SU-DHL-6 (cell line): ENCODE results near the gene NRG3.

Source experiments
- H2AFZ ChIP-seq: fragments of 200-600 bp; sonication (generic); 2 replicates; pipeline ENCODE4 v1.6.1; 2014; ENCODE audit warnings: low read depth, mild to moderate bottlenecking, moderate library complexity, mixed read lengths, antibody characterized with exemption, low read length; ENCODE audit not compliant: severe bottlenecking
- H3F3A ChIP-seq: fragments of 200-600 bp; shearing (Covaris generic); 2 replicates; pipeline ENCODE4 v1.6.0; 2016; ENCODE audit warnings: antibody characterized with exemption, mild to moderate bottlenecking; ENCODE audit not compliant: insufficient read depth
- H3K27ac ChIP-seq: fragments of 200-600 bp; sonication (generic); 2 replicates; pipeline ENCODE4 v1.5.1; 2016; ENCODE audit warnings: low read depth, mild to moderate bottlenecking, low read length, moderate library complexity, mixed read lengths
- H3K27me3 ChIP-seq: fragments of 200-600 bp; sonication (generic), shearing (Covaris generic); 2 replicates; pipeline ENCODE4 v1.6.0; 2014; ENCODE audit warnings: mild to moderate bottlenecking, low read length
- H3K36me3 ChIP-seq: fragments of 200-600 bp; sonication (generic); 2 replicates; pipeline ENCODE4 v1.6.1; 2014; ENCODE audit warnings: mild to moderate bottlenecking, low read length, mixed read lengths
- H3K4me2 ChIP-seq: fragments of 300-600, 200-600 bp; shearing (Covaris generic), sonication (generic); 2 replicates; pipeline ENCODE4 v1.6.0; 2014; ENCODE audit warnings: low read length, low read depth, mild to moderate bottlenecking; ENCODE audit not compliant: poor library complexity, severe bottlenecking
- H3K4me3 ChIP-seq: fragments of 200-600 bp; sonication (generic); 2 replicates; pipeline ENCODE4 v1.5.1; 2014; ENCODE audit warnings: antibody characterized with exemption, low read length, mild to moderate bottlenecking, mixed read lengths; ENCODE audit not compliant: insufficient read depth, poor library complexity, severe bottlenecking
- H3K79me2 ChIP-seq: fragments of 200-600 bp; sonication (generic); 2 replicates; pipeline ENCODE4 v1.6.1; 2014; ENCODE audit warnings: mild to moderate bottlenecking, low read length, moderate library complexity; ENCODE audit not compliant: insufficient read depth
- H3K9ac ChIP-seq: fragments of 200-600 bp; sonication (generic); 2 replicates; pipeline ENCODE4 v1.7.0; 2014; ENCODE audit warnings: mild to moderate bottlenecking, low read length
- H3K9me2 ChIP-seq: fragments of 200-600 bp; sonication (generic); replicated peaks from 2 replicates; pipeline ENCODE4 v1.6.1; 2014; ENCODE audit warnings: low read length; ENCODE audit not compliant: insufficient read depth
- H3K9me3 ChIP-seq: fragments of 200-600 bp; sonication (generic); 2 replicates; pipeline ENCODE4 v1.6.1; 2014; ENCODE audit warnings: low read length, mixed read lengths; ENCODE audit not compliant: insufficient read depth
- H4K20me1 ChIP-seq: fragments of 200-600 bp; sonication (generic); 2 replicates; pipeline ENCODE4 v1.6.1; 2014; ENCODE audit warnings: low read depth, mild to moderate bottlenecking, antibody characterized with exemption, low read length, moderate library complexity, mixed read lengths
- CTCF ChIP-seq: fragments of 200-600 bp; sonication (generic); IDR thresholded peaks from one replicate; pipeline ENCODE4 v1.5.1; 2017; ENCODE audit warnings: antibody characterized with exemption, mild to moderate bottlenecking, low read length, moderate library complexity; ENCODE audit not compliant: insufficient read depth, poor library complexity, severe bottlenecking
- EZH2phosphoT487 ChIP-seq: fragments of 200-600 bp; sonication (generic), shearing (Covaris generic); conservative IDR thresholded peaks from 2 replicates; pipeline ENCODE4 v1.6.1; 2018; ENCODE audit warnings: mild to moderate bottlenecking, antibody characterized with exemption, low read length, moderate library complexity, mixed read lengths

NRG3 gene

GRCh38 chr10:81928119-81928518 is 53.1 kb downstream of the NRG3 start:
- Histone ChIP-seq H3K36me3 (no peaks in the 10 kb centered on the region), H4K20me1 (no peaks in the 10 kb centered on the region), H3K9me3 (no peaks in the 10 kb centered on the region), H3K9ac (no peak overlapping the region), H2AFZ (no peak overlapping the region), H3K4me2 (no peak overlapping the region), H3K9me2 (no peaks in the 10 kb centered on the region), H3K27me3 (no peaks in the 10 kb centered on the region), H3K4me3 (no peak overlapping the region), H3K27ac (no peak overlapping the region), H3K79me2 (no peaks in the 10 kb centered on the region), H3F3A (no peaks in the 10 kb centered on the region)
- no peak for TF ChIP-seq CTCF
- no peak for TF ChIP-seq EZH2phosphoT487

- no peaks in the 10 kb centered on the region for H3K27me3 ChIP-seq
- no peak for TF ChIP-seq CTCF
- TF ChIP-seq EZH2phosphoT487, result no peak
- H3K9ac ChIP-seq, result no peak overlapping the region
- no peak overlapping the region for H3K27ac ChIP-seq
- H3K4me2 ChIP-seq, result no peak overlapping the region
- no peaks in the 10 kb centered on the region for H3K36me3 ChIP-seq
- no peaks in the 10 kb centered on the region for H3K9me3 ChIP-seq
- H3K4me3 ChIP-seq, result no peak overlapping the region
- no peaks in the 10 kb centered on the region for H3F3A ChIP-seq
- H3K9me2 ChIP-seq, result no peaks in the 10 kb centered on the region
- H4K20me1 ChIP-seq, result no peaks in the 10 kb centered on the region
- H2AFZ ChIP-seq, result no peak overlapping the region
- no peaks in the 10 kb centered on the region for H3K79me2 ChIP-seq
These were observed 68.6 kb downstream of the NRG3 start for GRCh38 chr10:81943583-81943982.

- Histone ChIP-seq H3K36me3 (no peaks in the 10 kb centered on the region), H3K27me3 (no peaks in the 10 kb centered on the region), H4K20me1 (no peaks in the 10 kb centered on the region), H3K9me2 (no peaks in the 10 kb centered on the region), H3K4me3 (no peak overlapping the region), H3K79me2 (no peaks in the 10 kb centered on the region), H3K27ac (no peak overlapping the region), H2AFZ (no peak overlapping the region), H3F3A (no peaks in the 10 kb centered on the region), H3K9ac (no peak overlapping the region), H3K9me3 (no peaks in the 10 kb centered on the region), H3K4me2 (no peak overlapping the region)
- TF ChIP-seq EZH2phosphoT487, result no peak
- TF ChIP-seq CTCF, result no peak
These were observed 69.6 kb downstream of the NRG3 start for GRCh38 chr10:81944609-81945008.
